Measurements from ENCODE around the gene RTN4RL2.

The RTN4RL2 gene

GRCh38 chr11:57432714-57433163 is 27.6 kb upstream of the RTN4RL2 start:
- no peak overlapping the region for H3K4me3 ChIP-seq (ENCODE audit: low read length)
- TF ChIP-seq CTCF (conservative IDR thresholded peaks at IDR 0.05; ENCODE audit: low read length): no peak
- DNase-seq (ENCODE audit: low read depth): peak; percentile 54

- DNase-seq (ENCODE audit: low read depth): peak; percentile 96
- no peak for TF ChIP-seq CTCF (conservative IDR thresholded peaks at IDR 0.05; ENCODE audit: low read length)
- H3K4me3 ChIP-seq (ENCODE audit: low read length): no peak overlapping the region
Measured at GRCh38 chr11:57434640-57435546, 25.4 kb upstream of the RTN4RL2 start.

- no peak for DNase-seq (ENCODE audit: low read depth)
- H3K4me3 ChIP-seq (ENCODE audit: low read length): no peak overlapping the region
- TF ChIP-seq CTCF (conservative IDR thresholded peaks at IDR 0.05; ENCODE audit: low read length): no peak
Measured at GRCh38 chr11:57436031-57436430, 24.3 kb upstream of the RTN4RL2 start.

GRCh38 chr11:57438345-57439285 is 21.7 kb upstream of the RTN4RL2 start:
- H3K4me3 ChIP-seq (ENCODE audit: low read length): no peak overlapping the region
- no peak for DNase-seq (ENCODE audit: low read depth)
- no peak for TF ChIP-seq CTCF (conservative IDR thresholded peaks at IDR 0.05; ENCODE audit: low read length)

GRCh38 chr11:57439786-57440185 is 20.5 kb upstream of the RTN4RL2 start:
- TF ChIP-seq CTCF (conservative IDR thresholded peaks at IDR 0.05; ENCODE audit: low read length): no peak
- no peak overlapping the region for H3K4me3 ChIP-seq (ENCODE audit: low read length)

GRCh38 chr11:57440744-57441414 is 19.4 kb upstream of the RTN4RL2 start:
- H3K4me3 ChIP-seq (ENCODE audit: low read length): no peak overlapping the region
- no peak for DNase-seq (ENCODE audit: low read depth)
- TF ChIP-seq CTCF (conservative IDR thresholded peaks at IDR 0.05; ENCODE audit: low read length): no peak

More at GRCh38 chr11:57439786-57440185, 20.5 kb upstream of the RTN4RL2 start:
- no peak for DNase-seq (ENCODE audit: low read depth)
